WTC11 (cell line): ENCODE results near the gene CPT1A. TPM values are rescaled to one million over a fixed set of nuclear protein-coding genes. Genes with fewer than 3 reads are reported as not detected.
A peak's percentile ranks its signal among the peaks of the same experiment; 100 is the strongest.

ENCODE experiments used
- ATAC-seq: fragments of 200-7000 bp; cut with Tn5 transposase; 2 replicates; pipeline ENCODE4 v1.10.0; 2021; ENCODE audit warnings: mild to moderate bottlenecking, moderate library complexity
- CTCF ChIA-PET: fragments of 300-600 bp; sonication (Branson Sonifier 250); formaldehyde crosslinking; loops from one replicate; lab custom pipeline; 2021; ENCODE audit warnings: antibody characterized with exemption; lab: Charles Lee
- POLR2A ChIA-PET: fragments of 350-600 bp; sonication (Branson Sonifier 250); formaldehyde crosslinking; loops from one replicate; lab custom pipeline; 2021; ENCODE audit warnings: antibody characterized with exemption; lab: Charles Lee
- DNase-seq: peaks from one replicate; pipeline ENCODE4 v3.0.0; 2021; ENCODE audit warnings: low spot score
- H3K27ac Mint-ChIP-seq: 2 replicates; pipeline ENCODE4 v1.8.0; 2021; ENCODE audit warnings: mixed read lengths
- H3K27me3 Mint-ChIP-seq: 2 replicates; pipeline ENCODE4 v1.8.0; 2021; ENCODE audit warnings: low read depth, mild to moderate bottlenecking, moderate library complexity, mixed read lengths
- H3K36me3 Mint-ChIP-seq: 2 replicates; pipeline ENCODE4 v1.8.0; 2021; ENCODE audit warnings: mixed read lengths
- H3K4me1 Mint-ChIP-seq: 2 replicates; pipeline ENCODE4 v1.8.0; 2022; ENCODE audit warnings: mixed read lengths
- H3K4me3 Mint-ChIP-seq: 2 replicates; pipeline ENCODE4 v1.8.0; 2021; ENCODE audit warnings: mild to moderate bottlenecking, moderate library complexity, mixed read lengths
- H3K9me3 Mint-ChIP-seq: 2 replicates; pipeline ENCODE4 v1.8.0; 2021; ENCODE audit warnings: mixed read lengths
- ELF4 ChIP-seq: sonication (generic); formaldehyde crosslinking; IDR thresholded peaks from 2 replicates; pipeline ENCODE4 v1.8.1; 2022; ENCODE audit warnings: low read depth, mild to moderate bottlenecking, moderate library complexity, missing genetic modification reagents
- ESRRA ChIP-seq: sonication (generic); formaldehyde crosslinking; IDR thresholded peaks from 2 replicates; pipeline ENCODE4 v1.8.1; 2022; ENCODE audit warnings: mild to moderate bottlenecking, missing genetic modification reagents, borderline replicate concordance
- GTF2I ChIP-seq: fragments of 250-450 bp; sonication (Bioruptor Pico); conservative IDR thresholded peaks from 2 replicates; pipeline ENCODE4 v1.4.0; 2021; ENCODE audit warnings: mild to moderate bottlenecking
- MXD4 ChIP-seq: fragments of 250-450 bp; sonication (Bioruptor Pico); IDR thresholded peaks from 2 replicates; pipeline ENCODE4 v1.8.0; 2021; ENCODE audit warnings: mild to moderate bottlenecking, moderate library complexity, borderline replicate concordance
- NFE2L1 ChIP-seq: sonication (generic); formaldehyde crosslinking; IDR thresholded peaks from 2 replicates; pipeline ENCODE4 v1.8.1; 2023; ENCODE audit warnings: missing genetic modification reagents
- SP1 ChIP-seq: sonication (generic); formaldehyde crosslinking; conservative IDR thresholded peaks from 2 replicates; pipeline ENCODE4 v1.8.1; 2022; ENCODE audit warnings: missing genetic modification reagents
- TEAD4 ChIP-seq: sonication (generic); formaldehyde crosslinking; IDR thresholded peaks from 2 replicates; pipeline ENCODE4 v1.8.0; 2022; ENCODE audit warnings: mild to moderate bottlenecking, missing genetic modification reagents
- ZBTB21 ChIP-seq: sonication (generic); formaldehyde crosslinking; IDR thresholded peaks from 2 replicates; pipeline ENCODE4 v1.8.1; 2023; ENCODE audit warnings: mild to moderate bottlenecking, missing genetic modification reagents, borderline replicate concordance
- ZNF232 ChIP-seq: sonication (generic); formaldehyde crosslinking; IDR thresholded peaks from 2 replicates; pipeline ENCODE4 v1.8.0; 2022; ENCODE audit warnings: mild to moderate bottlenecking, missing genetic modification reagents
- ZNF423 ChIP-seq: fragments of 250-450 bp; sonication (Bioruptor Pico); IDR thresholded peaks from 2 replicates; pipeline ENCODE4 v2.1.2; 2022; ENCODE audit warnings: mild to moderate bottlenecking, moderate library complexity
- total RNA-seq: library from RNA; stranded (reverse); gene quantifications from 3 replicates; pipeline ENCODE4 v1.2.3, GENCODE V29; 2021
- TF ChIP-seq, protein P1 (sequence below): sonication (generic); formaldehyde crosslinking; IDR thresholded peaks from 2 replicates; pipeline ENCODE4 v1.8.0; 2023; ENCODE audit warnings: mild to moderate bottlenecking, missing genetic modification reagents
- TF ChIP-seq, protein P2 (sequence below): fragments of 200-600 bp; IDR thresholded peaks from 2 replicates; pipeline ENCODE4 v1.8.0; 2022; ENCODE audit warnings: antibody characterized with exemption
- TF ChIP-seq, protein P3 (sequence below): sonication (generic); formaldehyde crosslinking; IDR thresholded peaks from 2 replicates; pipeline ENCODE4 v1.8.1; 2022; ENCODE audit warnings: low read depth, mild to moderate bottlenecking, moderate library complexity, missing genetic modification reagents, borderline replicate concordance
- TF ChIP-seq, protein P4 (sequence below): fragments of 250-450 bp; sonication (Bioruptor Pico); IDR thresholded peaks from 2 replicates; pipeline ENCODE4 v1.9.0; 2021; ENCODE audit warnings: mild to moderate bottlenecking
- TF ChIP-seq, protein P5 (sequence below): sonication (generic); formaldehyde crosslinking; IDR thresholded peaks from 2 replicates; pipeline ENCODE4 v1.8.0; 2023; ENCODE audit warnings: missing genetic modification reagents
- TF ChIP-seq, protein P6 (sequence below): fragments of 250-450 bp; sonication (Bioruptor Pico); IDR thresholded peaks from 2 replicates; pipeline ENCODE4 v2.1.2; 2022; ENCODE audit warnings: mild to moderate bottlenecking, moderate library complexity

The CPT1A gene
- total RNA-seq, 1 experiment from 2014 or later, result 28.1 TPM

DNA sequence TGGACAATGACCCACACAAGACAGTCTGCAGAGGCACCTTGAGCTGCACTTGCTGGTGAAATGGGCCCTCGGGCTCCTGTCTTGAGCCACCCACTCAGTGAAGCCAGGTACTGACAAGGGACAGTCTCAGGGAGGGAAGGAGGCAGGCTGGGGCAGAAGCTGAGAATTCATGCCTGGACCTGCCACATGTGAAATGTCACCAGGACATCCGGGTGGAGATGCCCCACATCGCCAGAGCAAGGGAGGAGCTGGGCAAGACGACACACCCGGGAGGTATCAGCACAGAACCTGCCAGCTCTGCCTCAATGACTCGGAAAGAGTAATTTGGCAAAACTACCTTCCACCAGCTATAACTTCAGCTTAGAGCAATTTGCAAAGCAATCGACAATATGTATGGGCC is 23.5 kb downstream of the CPT1A start (continued):
- TF ChIP-seq, protein P1, sequence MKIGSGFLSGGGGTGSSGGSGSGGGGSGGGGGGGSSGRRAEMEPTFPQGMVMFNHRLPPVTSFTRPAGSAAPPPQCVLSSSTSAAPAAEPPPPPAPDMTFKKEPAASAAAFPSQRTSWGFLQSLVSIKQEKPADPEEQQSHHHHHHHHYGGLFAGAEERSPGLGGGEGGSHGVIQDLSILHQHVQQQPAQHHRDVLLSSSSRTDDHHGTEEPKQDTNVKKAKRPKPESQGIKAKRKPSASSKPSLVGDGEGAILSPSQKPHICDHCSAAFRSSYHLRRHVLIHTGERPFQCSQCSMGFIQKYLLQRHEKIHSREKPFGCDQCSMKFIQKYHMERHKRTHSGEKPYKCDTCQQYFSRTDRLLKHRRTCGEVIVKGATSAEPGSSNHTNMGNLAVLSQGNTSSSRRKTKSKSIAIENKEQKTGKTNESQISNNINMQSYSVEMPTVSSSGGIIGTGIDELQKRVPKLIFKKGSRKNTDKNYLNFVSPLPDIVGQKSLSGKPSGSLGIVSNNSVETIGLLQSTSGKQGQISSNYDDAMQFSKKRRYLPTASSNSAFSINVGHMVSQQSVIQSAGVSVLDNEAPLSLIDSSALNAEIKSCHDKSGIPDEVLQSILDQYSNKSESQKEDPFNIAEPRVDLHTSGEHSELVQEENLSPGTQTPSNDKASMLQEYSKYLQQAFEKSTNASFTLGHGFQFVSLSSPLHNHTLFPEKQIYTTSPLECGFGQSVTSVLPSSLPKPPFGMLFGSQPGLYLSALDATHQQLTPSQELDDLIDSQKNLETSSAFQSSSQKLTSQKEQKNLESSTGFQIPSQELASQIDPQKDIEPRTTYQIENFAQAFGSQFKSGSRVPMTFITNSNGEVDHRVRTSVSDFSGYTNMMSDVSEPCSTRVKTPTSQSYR (CRISPR knock-in tag), result no peak
- TF ChIP-seq GTF2I, result no peak
- no peak for TF ChIP-seq SP1 (CRISPR knock-in tag)
- TF ChIP-seq, protein P2, sequence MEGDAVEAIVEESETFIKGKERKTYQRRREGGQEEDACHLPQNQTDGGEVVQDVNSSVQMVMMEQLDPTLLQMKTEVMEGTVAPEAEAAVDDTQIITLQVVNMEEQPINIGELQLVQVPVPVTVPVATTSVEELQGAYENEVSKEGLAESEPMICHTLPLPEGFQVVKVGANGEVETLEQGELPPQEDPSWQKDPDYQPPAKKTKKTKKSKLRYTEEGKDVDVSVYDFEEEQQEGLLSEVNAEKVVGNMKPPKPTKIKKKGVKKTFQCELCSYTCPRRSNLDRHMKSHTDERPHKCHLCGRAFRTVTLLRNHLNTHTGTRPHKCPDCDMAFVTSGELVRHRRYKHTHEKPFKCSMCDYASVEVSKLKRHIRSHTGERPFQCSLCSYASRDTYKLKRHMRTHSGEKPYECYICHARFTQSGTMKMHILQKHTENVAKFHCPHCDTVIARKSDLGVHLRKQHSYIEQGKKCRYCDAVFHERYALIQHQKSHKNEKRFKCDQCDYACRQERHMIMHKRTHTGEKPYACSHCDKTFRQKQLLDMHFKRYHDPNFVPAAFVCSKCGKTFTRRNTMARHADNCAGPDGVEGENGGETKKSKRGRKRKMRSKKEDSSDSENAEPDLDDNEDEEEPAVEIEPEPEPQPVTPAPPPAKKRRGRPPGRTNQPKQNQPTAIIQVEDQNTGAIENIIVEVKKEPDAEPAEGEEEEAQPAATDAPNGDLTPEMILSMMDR, result no peak
- TF ChIP-seq TEAD4, result no peak
- no peak for TF ChIP-seq ZNF423
- TF ChIP-seq ZBTB21, result no peak
- no peak for TF ChIP-seq ZNF232 (CRISPR knock-in tag)
- no peak for TF ChIP-seq MXD4

DNA sequence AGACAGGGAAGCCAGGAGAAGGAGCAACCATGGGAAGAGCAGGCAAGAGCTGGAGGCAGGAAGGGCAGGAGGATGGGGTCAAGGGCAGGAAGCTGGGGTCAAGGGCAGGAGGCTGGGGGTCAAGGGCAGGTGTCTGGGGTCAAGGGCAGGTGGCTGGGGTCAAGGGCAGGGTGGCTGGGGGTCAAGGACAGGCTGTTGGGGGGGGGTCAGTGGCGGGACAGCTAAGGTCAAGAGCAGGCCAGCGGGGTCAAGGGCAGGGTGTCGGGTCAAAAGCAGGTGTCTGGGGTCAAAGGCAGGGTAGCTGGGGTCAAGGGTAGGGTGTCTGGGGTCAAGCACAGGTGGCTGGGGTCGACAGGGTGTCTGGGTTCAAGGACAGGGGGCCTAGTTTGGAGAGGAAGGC is 24.2 kb downstream of the CPT1A start:
- peaks cover 7% of the 10 kb centered on the region; the same call in 1 of the 2 replicates for H3K36me3 Mint-ChIP-seq
- TF ChIP-seq, protein P3, sequence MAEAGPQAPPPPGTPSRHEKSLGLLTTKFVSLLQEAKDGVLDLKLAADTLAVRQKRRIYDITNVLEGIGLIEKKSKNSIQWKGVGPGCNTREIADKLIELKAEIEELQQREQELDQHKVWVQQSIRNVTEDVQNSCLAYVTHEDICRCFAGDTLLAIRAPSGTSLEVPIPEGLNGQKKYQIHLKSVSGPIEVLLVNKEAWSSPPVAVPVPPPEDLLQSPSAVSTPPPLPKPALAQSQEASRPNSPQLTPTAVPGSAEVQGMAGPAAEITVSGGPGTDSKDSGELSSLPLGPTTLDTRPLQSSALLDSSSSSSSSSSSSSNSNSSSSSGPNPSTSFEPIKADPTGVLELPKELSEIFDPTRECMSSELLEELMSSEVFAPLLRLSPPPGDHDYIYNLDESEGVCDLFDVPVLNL (CRISPR knock-in tag), result no peak
- no peak for TF ChIP-seq ESRRA
- TF ChIP-seq, protein P4, sequence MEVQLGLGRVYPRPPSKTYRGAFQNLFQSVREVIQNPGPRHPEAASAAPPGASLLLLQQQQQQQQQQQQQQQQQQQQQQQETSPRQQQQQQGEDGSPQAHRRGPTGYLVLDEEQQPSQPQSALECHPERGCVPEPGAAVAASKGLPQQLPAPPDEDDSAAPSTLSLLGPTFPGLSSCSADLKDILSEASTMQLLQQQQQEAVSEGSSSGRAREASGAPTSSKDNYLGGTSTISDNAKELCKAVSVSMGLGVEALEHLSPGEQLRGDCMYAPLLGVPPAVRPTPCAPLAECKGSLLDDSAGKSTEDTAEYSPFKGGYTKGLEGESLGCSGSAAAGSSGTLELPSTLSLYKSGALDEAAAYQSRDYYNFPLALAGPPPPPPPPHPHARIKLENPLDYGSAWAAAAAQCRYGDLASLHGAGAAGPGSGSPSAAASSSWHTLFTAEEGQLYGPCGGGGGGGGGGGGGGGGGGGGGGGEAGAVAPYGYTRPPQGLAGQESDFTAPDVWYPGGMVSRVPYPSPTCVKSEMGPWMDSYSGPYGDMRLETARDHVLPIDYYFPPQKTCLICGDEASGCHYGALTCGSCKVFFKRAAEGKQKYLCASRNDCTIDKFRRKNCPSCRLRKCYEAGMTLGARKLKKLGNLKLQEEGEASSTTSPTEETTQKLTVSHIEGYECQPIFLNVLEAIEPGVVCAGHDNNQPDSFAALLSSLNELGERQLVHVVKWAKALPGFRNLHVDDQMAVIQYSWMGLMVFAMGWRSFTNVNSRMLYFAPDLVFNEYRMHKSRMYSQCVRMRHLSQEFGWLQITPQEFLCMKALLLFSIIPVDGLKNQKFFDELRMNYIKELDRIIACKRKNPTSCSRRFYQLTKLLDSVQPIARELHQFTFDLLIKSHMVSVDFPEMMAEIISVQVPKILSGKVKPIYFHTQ (CRISPR knock-in tag), result no peak
- TF ChIP-seq, protein P5, sequence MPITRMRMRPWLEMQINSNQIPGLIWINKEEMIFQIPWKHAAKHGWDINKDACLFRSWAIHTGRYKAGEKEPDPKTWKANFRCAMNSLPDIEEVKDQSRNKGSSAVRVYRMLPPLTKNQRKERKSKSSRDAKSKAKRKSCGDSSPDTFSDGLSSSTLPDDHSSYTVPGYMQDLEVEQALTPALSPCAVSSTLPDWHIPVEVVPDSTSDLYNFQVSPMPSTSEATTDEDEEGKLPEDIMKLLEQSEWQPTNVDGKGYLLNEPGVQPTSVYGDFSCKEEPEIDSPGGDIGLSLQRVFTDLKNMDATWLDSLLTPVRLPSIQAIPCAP (CRISPR knock-in tag), result no peak
- no peak for TF ChIP-seq NFE2L1
- TF ChIP-seq, protein P6, sequence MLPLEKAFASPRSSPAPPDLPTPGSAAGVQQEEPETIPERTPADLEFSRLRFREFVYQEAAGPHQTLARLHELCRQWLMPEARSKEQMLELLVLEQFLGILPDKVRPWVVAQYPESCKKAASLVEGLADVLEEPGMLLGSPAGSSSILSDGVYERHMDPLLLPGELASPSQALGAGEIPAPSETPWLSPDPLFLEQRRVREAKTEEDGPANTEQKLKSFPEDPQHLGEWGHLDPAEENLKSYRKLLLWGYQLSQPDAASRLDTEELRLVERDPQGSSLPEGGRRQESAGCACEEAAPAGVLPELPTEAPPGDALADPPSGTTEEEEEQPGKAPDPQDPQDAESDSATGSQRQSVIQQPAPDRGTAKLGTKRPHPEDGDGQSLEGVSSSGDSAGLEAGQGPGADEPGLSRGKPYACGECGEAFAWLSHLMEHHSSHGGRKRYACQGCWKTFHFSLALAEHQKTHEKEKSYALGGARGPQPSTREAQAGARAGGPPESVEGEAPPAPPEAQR (CRISPR knock-in tag), result no peak
- TF ChIP-seq ELF4 (CRISPR knock-in tag), result no peak

More for the DNA sequence above, 24.2 kb downstream of the CPT1A start:
- ATAC-seq (no peak), DNase-seq (no peak)
- no peaks in the 10 kb centered on the region for H3K27me3 Mint-ChIP-seq
- POLR2A ChIA-PET, result no interaction called here
- peaks cover 2% of the 10 kb centered on the region for H3K9me3 Mint-ChIP-seq
- H3K4me1 Mint-ChIP-seq, result peaks cover 3% of the 10 kb centered on the region; the same call in 1 of the 2 replicates
- peak overlapping the region; percentile 39; the same call in 1 of the 2 replicates for H3K27ac Mint-ChIP-seq
- CTCF ChIA-PET, result interaction anchor here (0.7 to 3.9 kb wide), 4 partner anchors 19 to 185 kb away, joined by 3 to 23 read pairs (median 4); no protein-coding TSS in a partner anchor
- H3K4me3 Mint-ChIP-seq, result no peak overlapping the region
